HL-60 (cell line): ENCODE measurements around the gene MYBPC2.

Experiments used
- DNase-seq, 2 experiments: peaks; one replicate each; pipeline ENCODE4 v3.0.0-alpha.2; 2010 to 2020; ENCODE audit warnings: low read depth in 1 of 2, low spot score in 1 of 2
- H3K27ac ChIP-seq: fragments of 250-450 bp; sonication (Bioruptor Pico); replicated peaks from 2 replicates; pipeline ENCODE4 v1.5.1; 2020; ENCODE audit warnings: mild to moderate bottlenecking, moderate library complexity
- H3K27me3 ChIP-seq: fragments of 250-450 bp; sonication (Bioruptor Pico); 2 replicates; pipeline ENCODE4 v1.5.1; 2021; ENCODE audit warnings: mild to moderate bottlenecking, moderate library complexity; ENCODE audit not compliant: insufficient read depth, poor library complexity, severe bottlenecking
- H3K4me3 ChIP-seq: replicated peaks from 2 replicates; pipeline ENCODE4 v1.5.1; 2011; ENCODE audit warnings: mild to moderate bottlenecking, control low read depth, low read length; ENCODE audit not compliant: insufficient read depth
- GABPA ChIP-seq: IDR thresholded peaks from 2 replicates; pipeline ENCODE4 v1.6.1; 2012; ENCODE audit warnings: low read depth
- POLR2AphosphoS5 ChIP-seq: IDR thresholded peaks from 2 replicates; pipeline ENCODE4 v1.6.1; 2012; ENCODE audit warnings: low read depth
- SPI1 ChIP-seq: IDR thresholded peaks from 2 replicates; pipeline ENCODE4 v1.6.1; 2012; ENCODE audit warnings: low read depth, mild to moderate bottlenecking, borderline replicate concordance
- TF ChIP-seq, protein P1 (sequence below): IDR thresholded peaks from 2 replicates; pipeline ENCODE4 v1.6.1; 2012; ENCODE audit warnings: low read depth; ENCODE audit not compliant: insufficient replicate concordance
- TF ChIP-seq, protein P2 (sequence below): IDR thresholded peaks from one replicate; pipeline ENCODE4 v1.5.1; 2011; ENCODE audit warnings: low read length, control low read depth, inconsistent platforms; ENCODE audit not compliant: insufficient read depth

The MYBPC2 gene

DNA sequence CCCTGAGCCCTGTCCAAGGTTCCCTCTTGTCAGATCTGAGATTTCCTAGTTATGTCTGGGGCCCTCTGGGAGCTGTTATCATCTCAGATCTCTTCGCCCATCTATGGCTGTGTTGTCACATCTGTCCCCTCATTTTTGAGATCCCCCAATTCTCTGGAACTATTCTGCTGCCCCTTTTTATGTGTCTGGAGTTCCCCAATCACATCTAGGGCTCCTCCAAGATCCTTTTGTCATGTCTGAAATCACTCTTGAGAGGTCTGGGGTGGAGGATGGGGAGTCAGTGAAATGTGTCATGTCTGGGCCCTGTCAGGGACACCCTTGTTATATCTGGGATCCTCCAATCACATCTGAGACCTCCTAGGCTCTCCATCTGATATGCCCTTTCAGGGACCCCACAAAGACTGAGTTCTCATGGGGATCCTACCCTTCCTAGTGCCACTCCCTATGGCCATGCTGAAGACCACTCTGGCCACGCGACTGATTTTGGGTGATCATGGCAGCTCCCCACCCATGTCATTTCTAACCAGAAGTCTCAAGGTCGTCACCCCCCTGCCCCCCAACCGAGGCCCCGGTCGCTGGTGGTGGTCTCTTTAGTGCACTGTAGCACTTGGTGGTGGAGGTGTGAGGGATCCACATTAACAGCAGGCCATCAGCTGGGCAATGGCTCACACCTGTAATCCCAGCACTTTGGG, 3.8 kb upstream of the MYBPC2 start:
- Histone ChIP-seq H3K4me3 (no peak overlapping the region), H3K27me3 (peaks cover 13% of the 10 kb centered on the region), H3K27ac (peak overlapping the region; percentile 70)
- no peak for DNase-seq
- no peak for TF ChIP-seq POLR2AphosphoS5
- TF ChIP-seq, protein P1, sequence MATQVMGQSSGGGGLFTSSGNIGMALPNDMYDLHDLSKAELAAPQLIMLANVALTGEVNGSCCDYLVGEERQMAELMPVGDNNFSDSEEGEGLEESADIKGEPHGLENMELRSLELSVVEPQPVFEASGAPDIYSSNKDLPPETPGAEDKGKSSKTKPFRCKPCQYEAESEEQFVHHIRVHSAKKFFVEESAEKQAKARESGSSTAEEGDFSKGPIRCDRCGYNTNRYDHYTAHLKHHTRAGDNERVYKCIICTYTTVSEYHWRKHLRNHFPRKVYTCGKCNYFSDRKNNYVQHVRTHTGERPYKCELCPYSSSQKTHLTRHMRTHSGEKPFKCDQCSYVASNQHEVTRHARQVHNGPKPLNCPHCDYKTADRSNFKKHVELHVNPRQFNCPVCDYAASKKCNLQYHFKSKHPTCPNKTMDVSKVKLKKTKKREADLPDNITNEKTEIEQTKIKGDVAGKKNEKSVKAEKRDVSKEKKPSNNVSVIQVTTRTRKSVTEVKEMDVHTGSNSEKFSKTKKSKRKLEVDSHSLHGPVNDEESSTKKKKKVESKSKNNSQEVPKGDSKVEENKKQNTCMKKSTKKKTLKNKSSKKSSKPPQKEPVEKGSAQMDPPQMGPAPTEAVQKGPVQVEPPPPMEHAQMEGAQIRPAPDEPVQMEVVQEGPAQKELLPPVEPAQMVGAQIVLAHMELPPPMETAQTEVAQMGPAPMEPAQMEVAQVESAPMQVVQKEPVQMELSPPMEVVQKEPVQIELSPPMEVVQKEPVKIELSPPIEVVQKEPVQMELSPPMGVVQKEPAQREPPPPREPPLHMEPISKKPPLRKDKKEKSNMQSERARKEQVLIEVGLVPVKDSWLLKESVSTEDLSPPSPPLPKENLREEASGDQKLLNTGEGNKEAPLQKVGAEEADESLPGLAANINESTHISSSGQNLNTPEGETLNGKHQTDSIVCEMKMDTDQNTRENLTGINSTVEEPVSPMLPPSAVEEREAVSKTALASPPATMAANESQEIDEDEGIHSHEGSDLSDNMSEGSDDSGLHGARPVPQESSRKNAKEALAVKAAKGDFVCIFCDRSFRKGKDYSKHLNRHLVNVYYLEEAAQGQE = peak; percentile 73

DNA sequence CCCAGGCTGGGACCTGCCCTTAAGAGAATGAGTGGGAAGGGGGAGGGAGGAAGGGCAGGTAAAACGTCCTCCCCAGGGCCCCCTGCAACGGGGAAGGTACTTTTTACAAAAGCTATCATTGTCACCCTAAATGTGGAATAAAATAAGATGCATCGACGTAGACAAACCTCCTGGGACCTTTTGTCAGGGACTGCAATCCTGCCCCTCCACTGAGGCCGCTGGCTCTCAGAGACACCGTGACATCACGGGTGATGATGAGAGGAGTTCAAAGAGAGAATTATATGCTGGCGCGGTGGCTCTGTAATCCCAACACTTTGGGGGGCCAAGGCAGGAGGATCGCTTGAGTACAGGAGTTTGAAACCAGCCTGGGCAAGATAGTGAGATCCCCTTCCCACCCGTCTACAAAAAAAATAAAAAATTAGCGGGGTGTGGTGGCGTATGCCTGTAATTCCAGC, 1.8 kb upstream of the MYBPC2 start:
- Histone ChIP-seq H3K4me3 (peak overlapping the region; percentile 71), H3K27ac (peak overlapping the region; percentile 56), H3K27me3 (peaks cover 13% of the 10 kb centered on the region)
- DNase-seq = no peak
- TF ChIP-seq, protein P2, sequence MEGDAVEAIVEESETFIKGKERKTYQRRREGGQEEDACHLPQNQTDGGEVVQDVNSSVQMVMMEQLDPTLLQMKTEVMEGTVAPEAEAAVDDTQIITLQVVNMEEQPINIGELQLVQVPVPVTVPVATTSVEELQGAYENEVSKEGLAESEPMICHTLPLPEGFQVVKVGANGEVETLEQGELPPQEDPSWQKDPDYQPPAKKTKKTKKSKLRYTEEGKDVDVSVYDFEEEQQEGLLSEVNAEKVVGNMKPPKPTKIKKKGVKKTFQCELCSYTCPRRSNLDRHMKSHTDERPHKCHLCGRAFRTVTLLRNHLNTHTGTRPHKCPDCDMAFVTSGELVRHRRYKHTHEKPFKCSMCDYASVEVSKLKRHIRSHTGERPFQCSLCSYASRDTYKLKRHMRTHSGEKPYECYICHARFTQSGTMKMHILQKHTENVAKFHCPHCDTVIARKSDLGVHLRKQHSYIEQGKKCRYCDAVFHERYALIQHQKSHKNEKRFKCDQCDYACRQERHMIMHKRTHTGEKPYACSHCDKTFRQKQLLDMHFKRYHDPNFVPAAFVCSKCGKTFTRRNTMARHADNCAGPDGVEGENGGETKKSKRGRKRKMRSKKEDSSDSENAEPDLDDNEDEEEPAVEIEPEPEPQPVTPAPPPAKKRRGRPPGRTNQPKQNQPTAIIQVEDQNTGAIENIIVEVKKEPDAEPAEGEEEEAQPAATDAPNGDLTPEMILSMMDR = no peak
- no peak for TF ChIP-seq POLR2AphosphoS5
- TF ChIP-seq SPI1 = no peak
- TF ChIP-seq, protein P1 = no peak
- no peak for TF ChIP-seq GABPA

DNA sequence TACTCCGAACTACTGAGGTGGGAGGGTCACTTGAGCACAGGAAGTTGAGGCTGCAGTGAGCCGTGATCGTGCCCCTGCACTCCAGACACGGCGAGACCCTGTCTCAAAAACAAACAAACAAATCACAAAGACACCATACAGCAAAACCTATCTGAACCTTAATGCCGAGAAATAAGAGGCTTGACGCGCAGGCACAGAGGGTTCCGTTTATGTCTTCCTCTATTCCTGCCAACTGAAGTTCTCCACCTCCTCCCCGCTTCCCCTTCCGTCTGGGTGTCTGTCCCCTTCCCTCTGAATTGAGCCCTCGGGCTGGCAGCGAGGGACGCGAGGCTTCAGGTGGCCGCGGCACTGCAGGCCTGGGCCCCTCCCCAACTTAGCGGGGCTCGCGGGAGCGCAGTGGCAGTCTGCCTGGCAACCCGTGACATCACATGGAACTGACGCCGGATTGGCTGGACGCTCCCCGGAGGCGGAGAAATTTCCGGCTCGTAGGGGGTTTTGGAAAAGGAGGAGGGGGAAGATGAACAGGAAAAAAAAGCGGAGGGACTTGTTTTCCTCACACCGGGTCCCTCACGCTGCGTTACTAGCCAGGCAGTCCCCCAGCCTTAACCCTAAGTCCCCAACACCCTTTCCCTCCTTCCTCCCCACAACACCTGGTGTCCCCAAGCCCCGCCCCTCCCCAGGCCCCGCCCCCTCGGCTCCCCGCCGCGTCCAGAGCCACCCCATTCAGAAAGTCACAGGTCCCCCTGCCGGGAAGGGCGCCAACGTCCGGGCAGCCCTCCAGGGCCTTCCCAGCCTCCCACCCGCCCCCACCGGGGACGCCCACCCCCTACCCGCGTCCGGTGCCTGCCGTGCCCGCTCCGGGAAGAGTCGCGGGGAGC, 1.1 kb upstream of the MYBPC2 start:
- Histone ChIP-seq H3K27me3 (peaks cover 13% of the 10 kb centered on the region), H3K4me3 (peak overlapping the region; percentile 71), H3K27ac (peak overlapping the region; percentile 56)
- TF ChIP-seq SPI1 = peak; percentile 70; the same call in 1 of the 2 replicates
- TF ChIP-seq, protein P2 = no peak
- peak; percentile 65 to 84 for DNase-seq
